Measurements from ENCODE around the gene FOXF1. TPM values are rescaled to one million over a fixed set of nuclear protein-coding genes. Genes with fewer than 3 reads are reported as not detected.

Gene FOXF1
- total and polyA plus RNA-seq, 3 donors from 2014 or later, result 0.91 to 2.8 (median 2.0) TPM

DNA sequence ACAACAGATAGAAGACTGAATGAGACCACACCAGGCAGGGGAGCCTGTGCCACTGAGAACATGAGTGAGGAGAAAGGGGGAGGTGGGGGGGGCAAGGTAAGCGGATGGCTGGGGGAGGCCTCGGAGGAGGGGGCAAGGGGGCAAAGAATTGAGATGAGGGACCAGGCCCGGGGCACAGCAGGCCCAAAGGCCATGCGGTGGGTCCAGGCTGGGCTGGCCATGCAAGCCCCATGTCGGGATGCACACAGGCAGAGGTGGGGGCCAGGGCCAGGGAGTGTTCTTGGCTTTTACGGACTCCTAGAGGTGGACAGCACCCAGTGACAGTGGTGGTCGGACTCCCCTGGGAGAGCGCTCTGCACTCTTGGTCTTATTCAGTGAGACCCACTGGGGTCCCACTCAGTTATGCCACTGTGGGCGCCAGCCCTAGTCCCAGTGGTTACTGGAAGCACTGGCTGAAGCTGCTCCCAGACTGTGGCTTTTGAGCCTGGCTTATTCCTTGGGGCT, 49.5 kb downstream of the FOXF1 start:
- H3K9me3 ChIP-seq, result no peaks in the 10 kb centered on the region
- no peak for DNase-seq
- no peak overlapping the region for H3K4me3 ChIP-seq
- TF ChIP-seq, protein P1, sequence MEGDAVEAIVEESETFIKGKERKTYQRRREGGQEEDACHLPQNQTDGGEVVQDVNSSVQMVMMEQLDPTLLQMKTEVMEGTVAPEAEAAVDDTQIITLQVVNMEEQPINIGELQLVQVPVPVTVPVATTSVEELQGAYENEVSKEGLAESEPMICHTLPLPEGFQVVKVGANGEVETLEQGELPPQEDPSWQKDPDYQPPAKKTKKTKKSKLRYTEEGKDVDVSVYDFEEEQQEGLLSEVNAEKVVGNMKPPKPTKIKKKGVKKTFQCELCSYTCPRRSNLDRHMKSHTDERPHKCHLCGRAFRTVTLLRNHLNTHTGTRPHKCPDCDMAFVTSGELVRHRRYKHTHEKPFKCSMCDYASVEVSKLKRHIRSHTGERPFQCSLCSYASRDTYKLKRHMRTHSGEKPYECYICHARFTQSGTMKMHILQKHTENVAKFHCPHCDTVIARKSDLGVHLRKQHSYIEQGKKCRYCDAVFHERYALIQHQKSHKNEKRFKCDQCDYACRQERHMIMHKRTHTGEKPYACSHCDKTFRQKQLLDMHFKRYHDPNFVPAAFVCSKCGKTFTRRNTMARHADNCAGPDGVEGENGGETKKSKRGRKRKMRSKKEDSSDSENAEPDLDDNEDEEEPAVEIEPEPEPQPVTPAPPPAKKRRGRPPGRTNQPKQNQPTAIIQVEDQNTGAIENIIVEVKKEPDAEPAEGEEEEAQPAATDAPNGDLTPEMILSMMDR (IDR thresholded peaks at IDR 0.05), result no peak
- no peak for TF ChIP-seq POLR2A (IDR thresholded peaks at IDR 0.05)
- H3K36me3 ChIP-seq (ENCODE audit: low read depth, missing control alignments), result no peaks in the 10 kb centered on the region
- intact Hi-C loops (cut with DNase I; ENCODE audit: low total_unique reads), result loop anchor here (5.0 kb wide), 1 partner anchor 717 kb away; no protein-coding TSS in a partner anchor
- peaks cover 26% of the 10 kb centered on the region for H3K4me1 ChIP-seq
- H3K27ac ChIP-seq, result no peak overlapping the region
- no peaks in the 10 kb centered on the region for H3K27me3 ChIP-seq
- 78 to 91% methylated on average over 4 to 9 of the region's 9 CpGs for WGBS, 2 donors

DNA sequence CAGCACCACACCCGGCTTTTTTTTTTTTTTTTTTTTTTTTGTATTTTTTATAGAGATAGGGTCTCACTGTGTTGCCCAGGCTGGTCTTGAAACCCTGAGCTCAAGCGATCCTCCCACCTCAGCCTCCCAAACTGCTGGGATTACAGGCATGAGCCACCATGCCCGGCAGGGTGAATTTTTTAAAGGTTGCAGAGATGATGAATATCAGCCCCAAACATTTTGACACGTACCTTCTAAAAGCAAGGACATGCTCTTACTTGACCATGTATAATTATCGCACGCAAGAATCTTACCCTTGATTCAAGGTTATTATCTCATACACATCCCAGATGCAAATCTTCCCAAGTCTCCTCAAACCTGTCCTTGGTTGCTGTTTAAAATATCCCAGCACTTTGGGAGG, 52.0 kb downstream of the FOXF1 start:
- TF ChIP-seq POLR2A (IDR thresholded peaks at IDR 0.05), result no peak
- TF ChIP-seq, protein P1 (IDR thresholded peaks at IDR 0.05), result no peak
- intact Hi-C loops (cut with DNase I; ENCODE audit: low total_unique reads), result loop anchor here (5.0 kb wide), 1 partner anchor 715 kb away; no protein-coding TSS in a partner anchor
- Histone ChIP-seq H3K27ac (no peak overlapping the region), H3K36me3 (ENCODE audit: low read depth, missing control alignments) (no peaks in the 10 kb centered on the region), H3K4me3 (no peak overlapping the region), H3K4me1 (peaks cover 9% of the 10 kb centered on the region), H3K9me3 (no peaks in the 10 kb centered on the region), H3K27me3 (no peaks in the 10 kb centered on the region)
- DNase-seq, result no peak
- WGBS, 2 donors, result 50 to 78% methylated on average over 6 of the region's 6 CpGs

DNA sequence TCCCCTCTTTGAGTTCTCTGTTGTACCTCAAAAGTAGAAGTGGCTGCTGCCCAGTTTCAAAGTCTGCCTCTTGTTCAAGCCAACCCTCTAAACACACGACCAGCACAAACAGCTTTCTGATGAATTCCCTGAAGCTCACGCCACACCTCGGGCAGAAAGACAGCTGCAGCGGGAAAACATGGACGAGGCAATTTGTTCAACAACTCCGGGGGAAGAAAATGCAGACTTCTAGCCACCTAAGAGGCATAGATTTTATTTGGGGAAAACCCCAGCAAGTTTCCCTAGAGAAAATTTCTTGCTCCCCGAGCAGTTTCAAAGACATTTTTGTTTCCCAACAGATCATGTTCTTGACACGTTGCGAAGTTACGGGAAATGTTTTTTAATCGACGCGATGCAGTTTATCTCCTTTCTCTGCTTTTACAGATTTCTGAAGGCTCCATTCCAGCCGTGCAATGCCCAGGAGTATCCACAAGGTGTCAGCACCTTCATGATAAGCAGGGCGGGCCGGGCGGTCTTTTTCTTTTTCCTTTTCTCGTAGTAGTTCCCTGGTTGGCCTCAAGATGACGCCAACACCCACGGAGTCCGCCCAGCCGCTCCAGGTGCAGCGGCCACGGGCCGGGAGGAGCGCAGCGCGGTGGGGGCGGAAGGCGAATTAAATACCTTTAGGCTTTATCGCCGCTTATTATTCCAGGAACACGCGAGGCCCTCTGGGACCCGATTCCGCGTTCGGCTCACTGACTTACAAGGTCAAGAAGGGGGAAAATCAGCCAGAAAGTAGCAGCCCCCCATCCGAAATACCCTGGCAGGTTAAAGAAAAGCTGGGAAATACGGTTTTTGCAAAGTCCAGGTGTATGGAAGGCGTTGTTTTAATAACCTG, 53.4 kb downstream of the FOXF1 start:
- no peaks in the 10 kb centered on the region for H3K27me3 ChIP-seq
- H3K9me3 ChIP-seq, result no peaks in the 10 kb centered on the region
- DNase-seq, result peak; percentile 98
- no peaks in the 10 kb centered on the region for H3K36me3 ChIP-seq (ENCODE audit: low read depth, missing control alignments)
- intact Hi-C loops (cut with DNase I; ENCODE audit: low total_unique reads), result loop anchor here (5.0 kb wide), 1 partner anchor 714 kb away; no protein-coding TSS in a partner anchor
- TF ChIP-seq, protein P1 (IDR thresholded peaks at IDR 0.05), result peak; percentile 99 to 100 (median 99)
- no peak for TF ChIP-seq POLR2A (IDR thresholded peaks at IDR 0.05)
- WGBS, 2 donors, result 1% methylated on average over 24 to 41 of the region's 41 CpGs
- H3K4me3 ChIP-seq, result peak overlapping the region in 1 of 2 donors; percentile 8
- H3K27ac ChIP-seq, result peak overlapping the region; percentile 23 to 60
- H3K4me1 ChIP-seq, result peaks cover 4% of the 10 kb centered on the region

Other genes starting within 250 kb of the FOXF1 start
- gene MTHFSD, start 44.7 kb downstream of the FOXF1 start, total RNA-seq, result 10 to 100 TPM; 45.0 to 55.6 TPM
- 42.2 TPM for gene MTHFSD, start 44.7 kb downstream of the FOXF1 start, polyA plus RNA-seq (ENCODE audit: insufficient read depth, low read depth, low replicate concordance)
- gene FOXC2, start 56.3 kb downstream of the FOXF1 start, total RNA-seq, result 10 to 100 TPM in 1 of 2 donors, 1 to 10 TPM in 1; 7.6 to 11.2 TPM
- 3.9 TPM for gene FOXC2, start 56.3 kb downstream of the FOXF1 start, polyA plus RNA-seq (ENCODE audit: insufficient read depth, low read depth, low replicate concordance)
- 1 to 10 TPM; 4.6 to 5.9 TPM for gene FOXL1, start 68.0 kb downstream of the FOXF1 start, total RNA-seq
- 1.4 TPM for gene FOXL1, start 68.0 kb downstream of the FOXF1 start, polyA plus RNA-seq (ENCODE audit: insufficient read depth, low read depth, low replicate concordance)

Measured in testis (tissue), 3 donors.